GM12892 (cell line): ENCODE measurements around the gene SORCS2.

Experiments used
- POLR2A ChIP-seq: IDR thresholded peaks from 2 replicates; pipeline ENCODE4 v1.6.1; 2011; ENCODE audit warnings: low read depth, low read length, control low read depth
- POLR2AphosphoS5 ChIP-seq: IDR thresholded peaks from 2 replicates; pipeline ENCODE4 v1.6.1; 2011; ENCODE audit warnings: low read depth, low read length, control low read depth
- TAF1 ChIP-seq: IDR thresholded peaks from 2 replicates; pipeline ENCODE4 v1.6.1; 2011; ENCODE audit warnings: low read depth, mild to moderate bottlenecking, control low read depth, low read length, borderline replicate concordance

DNA sequence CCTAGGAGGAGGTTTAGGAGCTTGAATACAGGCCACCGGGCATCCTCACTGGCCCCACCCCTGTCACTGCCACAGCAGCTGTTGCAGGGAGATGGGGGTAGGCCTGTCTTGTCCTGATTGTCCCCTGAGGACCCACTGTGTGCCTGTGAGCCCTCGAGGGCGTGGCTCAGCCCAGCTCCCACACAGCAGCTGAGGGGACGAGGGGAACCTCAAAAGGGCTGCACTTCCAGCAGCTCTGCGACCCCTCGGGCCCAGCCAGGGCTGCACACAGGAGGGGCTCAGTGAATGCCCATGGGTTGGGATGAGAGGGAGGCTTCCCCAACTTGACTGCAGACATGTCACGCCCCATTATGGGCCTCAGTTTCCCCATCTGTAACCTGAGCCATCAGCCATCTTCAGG, 521.4 kb downstream of the SORCS2 start:
- no peak for TF ChIP-seq POLR2AphosphoS5
- TF ChIP-seq POLR2A, result no peak
- TF ChIP-seq TAF1, result no peak
